Mesendoderm (in vitro differentiated cells): ENCODE measurements around the gene FADS3.

Experiments
- DNase-seq: peaks from one replicate; pipeline ENCODE4 v3.0.0; 2013
- H2AK5ac ChIP-seq: 2 replicates; pipeline ENCODE4 v1.6.1; 2013; ENCODE audit warnings: low read length, inconsistent platforms
- H2BK120ac ChIP-seq: 2 replicates; pipeline ENCODE4 v1.6.1; 2013; ENCODE audit warnings: low read depth, mild to moderate bottlenecking, low read length, moderate library complexity, mixed read lengths
- H2BK15ac ChIP-seq: replicated peaks from 2 replicates; pipeline ENCODE4 v1.6.1; 2013; ENCODE audit warnings: low read depth, mild to moderate bottlenecking, moderate library complexity
- H2BK5ac ChIP-seq: 2 replicates; pipeline ENCODE4 v1.6.1; 2013; ENCODE audit warnings: low read length, inconsistent platforms
- H3K18ac ChIP-seq: 2 replicates; pipeline ENCODE4 v1.6.1; 2013; ENCODE audit warnings: mild to moderate bottlenecking, low read length, mixed read lengths
- H3K23ac ChIP-seq: one replicate; pipeline ENCODE4 v1.6.1; 2013; ENCODE audit warnings: low read length
- H3K27ac ChIP-seq: 2 replicates; pipeline ENCODE4 v1.5.1; 2013; ENCODE audit warnings: low read depth, mild to moderate bottlenecking, inconsistent platforms, low read length, moderate library complexity
- H3K27me3 ChIP-seq: 2 replicates; pipeline ENCODE4 v1.6.1; 2013; ENCODE audit warnings: low read length, control low read depth, mild to moderate bottlenecking, inconsistent platforms; ENCODE audit not compliant: insufficient read depth, poor library complexity
- H3K36me3 ChIP-seq: 2 replicates; pipeline ENCODE4 v1.6.1; 2013; ENCODE audit warnings: low read length, inconsistent platforms; ENCODE audit not compliant: control insufficient read depth, insufficient read depth
- H3K4ac ChIP-seq: one replicate; pipeline ENCODE4 v1.6.1; 2013; ENCODE audit warnings: low read depth, mild to moderate bottlenecking, low read length, moderate library complexity
- H3K4me1 ChIP-seq: 2 replicates; pipeline ENCODE4 v1.6.1; 2013; ENCODE audit warnings: low read depth, low read length, inconsistent platforms; ENCODE audit not compliant: control insufficient read depth
- H3K4me2 ChIP-seq: 2 replicates; pipeline ENCODE4 v1.6.1; 2013; ENCODE audit warnings: low read length
- H3K4me3 ChIP-seq: 2 replicates; pipeline ENCODE4 v1.5.1; 2013; ENCODE audit warnings: mild to moderate bottlenecking, low read length
- H3K56ac ChIP-seq: one replicate; pipeline ENCODE4 v1.6.1; 2013; ENCODE audit warnings: low read length
- H3K79me1 ChIP-seq: 2 replicates; pipeline ENCODE4 v1.6.1; 2013; ENCODE audit warnings: low read length, inconsistent platforms
- H3K79me2 ChIP-seq: 2 replicates; pipeline ENCODE4 v1.6.1; 2013; ENCODE audit warnings: mild to moderate bottlenecking, low read length; ENCODE audit not compliant: control insufficient read depth, insufficient read depth
- H3K9ac ChIP-seq: 2 replicates; pipeline ENCODE4 v1.6.1; 2013; ENCODE audit warnings: low read length, inconsistent platforms
- H4K5ac ChIP-seq: one replicate; pipeline ENCODE4 v1.6.1; 2013; ENCODE audit warnings: low read length
- H4K8ac ChIP-seq: one replicate; pipeline ENCODE4 v1.6.1; 2013; ENCODE audit warnings: low read depth, mild to moderate bottlenecking, control low read depth, low read length, moderate library complexity
- WGBS: extraction: QIAGEN DNeasy Blood & Tissue Kit; methylation state at CpG from one replicate; pipeline ENCODE4 v1.1.7; 2013; ENCODE audit warnings: low lambda C conversion rate, missing lambda C conversion rate; ENCODE audit not compliant: insufficient coverage; ENCODE audit errors: extremely low coverage; 5-methylcytosine and 5-hydroxymethylcytosine counted together

The FADS3 gene

GRCh38 chr11:61853698-61854169 lies 37.6 kb downstream of the FADS3 start:
- Histone ChIP-seq H3K4me1 (no peaks in the 10 kb centered on the region), H3K79me2 (no peaks in the 10 kb centered on the region), H3K4ac (no peak overlapping the region), H4K5ac (no peak overlapping the region), H3K23ac (no peak overlapping the region), H3K4me3 (no peak overlapping the region), H3K18ac (no peak overlapping the region), H3K79me1 (peaks cover 10% of the 10 kb centered on the region), H3K27ac (no peak overlapping the region), H3K27me3 (no peaks in the 10 kb centered on the region), H2BK120ac (no peak overlapping the region), H2BK15ac (no peak overlapping the region), H3K9ac (no peak overlapping the region), H4K8ac (no peak overlapping the region), H3K56ac (no peak overlapping the region), H3K4me2 (no peak overlapping the region), H3K36me3 (peaks cover 35% of the 10 kb centered on the region), H2AK5ac (no peak overlapping the region), H2BK5ac (no peak overlapping the region)
- no peak for DNase-seq
- no CpG with 5 or more reads among the region's 13 CpGs for WGBS

GRCh38 chr11:61851900-61852295 lies 39.4 kb downstream of the FADS3 start:
- no peak overlapping the region for H3K9ac ChIP-seq
- H3K4me2 ChIP-seq = no peak overlapping the region
- no peaks in the 10 kb centered on the region for H3K79me2 ChIP-seq
- H3K23ac ChIP-seq = no peak overlapping the region
- H3K27me3 ChIP-seq = no peaks in the 10 kb centered on the region
- no peak overlapping the region for H3K4me3 ChIP-seq
- no peak overlapping the region for H2BK120ac ChIP-seq
- no peak overlapping the region for H2BK15ac ChIP-seq
- no peak overlapping the region for H2BK5ac ChIP-seq
- H3K36me3 ChIP-seq = peaks cover 44% of the 10 kb centered on the region
- WGBS = no CpG with 5 or more reads among the region's 6 CpGs
- no peak overlapping the region for H3K56ac ChIP-seq
- H3K4me1 ChIP-seq = no peaks in the 10 kb centered on the region
- no peak overlapping the region for H3K27ac ChIP-seq
- H4K5ac ChIP-seq = no peak overlapping the region
- H3K18ac ChIP-seq = no peak overlapping the region
- no peak for DNase-seq
- no peak overlapping the region for H3K4ac ChIP-seq
- H4K8ac ChIP-seq = no peak overlapping the region
- peaks cover 15% of the 10 kb centered on the region for H3K79me1 ChIP-seq
- H2AK5ac ChIP-seq = no peak overlapping the region

- Histone ChIP-seq H3K79me2 (no peaks in the 10 kb centered on the region), H3K27me3 (no peaks in the 10 kb centered on the region), H3K79me1 (peaks cover 14% of the 10 kb centered on the region), H3K23ac (no peak overlapping the region), H4K5ac (no peak overlapping the region), H2BK15ac (no peak overlapping the region), H3K4me3 (no peak overlapping the region), H3K36me3 (peaks cover 42% of the 10 kb centered on the region), H2AK5ac (no peak overlapping the region), H3K9ac (no peak overlapping the region), H3K4ac (no peak overlapping the region), H3K18ac (no peak overlapping the region), H3K4me2 (no peak overlapping the region), H2BK120ac (no peak overlapping the region), H2BK5ac (no peak overlapping the region), H3K4me1 (no peaks in the 10 kb centered on the region), H3K27ac (no peak overlapping the region), H3K56ac (no peak overlapping the region), H4K8ac (no peak overlapping the region)
- WGBS = no CpG with 5 or more reads among the region's 24 CpGs
- DNase-seq = no peak
Observed at GRCh38 chr11:61851113-61851899, 40.0 kb downstream of the FADS3 start.

GRCh38 chr11:61850687-61851086 lies 40.7 kb downstream of the FADS3 start:
- Histone ChIP-seq H2BK5ac (no peak overlapping the region), H3K18ac (no peak overlapping the region), H3K27ac (no peak overlapping the region), H3K79me2 (no peaks in the 10 kb centered on the region), H2AK5ac (no peak overlapping the region), H3K79me1 (peaks cover 14% of the 10 kb centered on the region), H3K4me3 (no peak overlapping the region), H4K8ac (no peak overlapping the region), H3K23ac (no peak overlapping the region), H3K4me2 (no peak overlapping the region), H3K9ac (no peak overlapping the region), H3K4ac (no peak overlapping the region), H4K5ac (no peak overlapping the region), H3K27me3 (no peaks in the 10 kb centered on the region), H3K4me1 (no peaks in the 10 kb centered on the region), H2BK15ac (no peak overlapping the region), H2BK120ac (no peak overlapping the region), H3K36me3 (peaks cover 42% of the 10 kb centered on the region), H3K56ac (no peak overlapping the region)
- DNase-seq = no peak
- WGBS = no CpG with 5 or more reads among the region's 7 CpGs

GRCh38 chr11:61848631-61849030 lies 42.7 kb downstream of the FADS3 start:
- H3K4me3 ChIP-seq = no peak overlapping the region

More at GRCh38 chr11:61848631-61849030, 42.7 kb downstream of the FADS3 start:
- Histone ChIP-seq H4K5ac (no peak overlapping the region), H2BK5ac (no peak overlapping the region), H2BK120ac (no peak overlapping the region), H3K4me1 (no peaks in the 10 kb centered on the region), H3K4me2 (no peak overlapping the region), H3K9ac (no peak overlapping the region), H3K27me3 (no peaks in the 10 kb centered on the region), H3K4ac (no peak overlapping the region), H3K79me2 (no peaks in the 10 kb centered on the region), H3K18ac (no peak overlapping the region), H4K8ac (no peak overlapping the region), H3K23ac (no peak overlapping the region), H2AK5ac (no peak overlapping the region), H3K27ac (no peak overlapping the region), H3K79me1 (peaks cover 9% of the 10 kb centered on the region), H2BK15ac (no peak overlapping the region), H3K56ac (no peak overlapping the region), H3K36me3 (peaks cover 31% of the 10 kb centered on the region)
- no CpG with 5 or more reads among the region's 9 CpGs for WGBS
- no peak for DNase-seq
